SK-N-SH (cell line): ENCODE measurements around the gene VPS8.

Experiments
- CHD2 ChIP-seq: fragments of 150-350 bp; IDR thresholded peaks from 2 replicates; pipeline ENCODE4 v1.6.1; 2018; ENCODE audit warnings: low read length; ENCODE audit not compliant: partially characterized antibody
- CTCF ChIP-seq: fragments of 200-600 bp; sonication (generic); IDR thresholded peaks from 2 replicates; pipeline ENCODE4 v1.6.1; 2017; ENCODE audit warnings: antibody characterized with exemption, mild to moderate bottlenecking, moderate library complexity
- EP300 ChIP-seq, 2 experiments: IDR thresholded peaks; 2 replicates each; pipeline versions ENCODE4 v1.4.0 to v1.6.1; 2012; ENCODE audit warnings: borderline replicate concordance in 1 of 2, low read depth in 1 of 2, low read length in 1 of 2
- EZH2phosphoT487 ChIP-seq: fragments of 200-600 bp; sonication (generic); IDR thresholded peaks from 2 replicates; pipeline ENCODE4 v1.6.1; 2017; ENCODE audit warnings: low read depth, mixed run types, mild to moderate bottlenecking, antibody characterized with exemption, moderate library complexity, borderline replicate concordance
- FOSL2 ChIP-seq: IDR thresholded peaks from 2 replicates; pipeline ENCODE4 v1.4.0; 2012; ENCODE audit warnings: low read depth, mild to moderate bottlenecking, moderate library complexity, borderline replicate concordance
- NRF1 ChIP-seq: IDR thresholded peaks from 2 replicates; pipeline ENCODE4 v1.6.1; 2012; ENCODE audit warnings: low read depth, mild to moderate bottlenecking, low read length
- RFX5 ChIP-seq: IDR thresholded peaks from 2 replicates; pipeline ENCODE4 v1.6.1; 2012; ENCODE audit warnings: mild to moderate bottlenecking, improper control_type of control experiment, low read length
- SMC3 ChIP-seq: IDR thresholded peaks from 2 replicates; pipeline ENCODE4 v1.6.1; 2012; ENCODE audit warnings: low read depth, low read length, improper control_type of control experiment
- TEAD4 ChIP-seq: IDR thresholded peaks from 2 replicates; pipeline ENCODE4 v1.4.0; 2012; ENCODE audit warnings: mild to moderate bottlenecking, borderline replicate concordance; ENCODE audit not compliant: insufficient read depth
- USF2 ChIP-seq: fragments of 150-350 bp; IDR thresholded peaks from 2 replicates; pipeline ENCODE4 v1.6.1; 2017; ENCODE audit warnings: antibody characterized with exemption, low read length, low read depth, borderline replicate concordance
- YY1 ChIP-seq: IDR thresholded peaks from 2 replicates; pipeline ENCODE4 v1.4.0; 2012; ENCODE audit warnings: low read depth, mild to moderate bottlenecking
- TF ChIP-seq, protein P1 (sequence below): IDR thresholded peaks from 2 replicates; pipeline ENCODE4 v1.4.0; 2012; ENCODE audit warnings: low read depth, borderline replicate concordance

- no peak for TF ChIP-seq RFX5
- TF ChIP-seq TEAD4 = no peak
- TF ChIP-seq EP300 (IDR thresholded peaks at IDR 0.05; ENCODE audit: borderline replicate concordance in 1 of 2, low read depth in 1 of 2, low read length in 1 of 2) = no peak
- TF ChIP-seq CHD2 = no peak
- TF ChIP-seq EZH2phosphoT487 = no peak
- no peak for TF ChIP-seq USF2
- no peak for TF ChIP-seq YY1
- no peak for TF ChIP-seq CTCF
- TF ChIP-seq, protein P1, sequence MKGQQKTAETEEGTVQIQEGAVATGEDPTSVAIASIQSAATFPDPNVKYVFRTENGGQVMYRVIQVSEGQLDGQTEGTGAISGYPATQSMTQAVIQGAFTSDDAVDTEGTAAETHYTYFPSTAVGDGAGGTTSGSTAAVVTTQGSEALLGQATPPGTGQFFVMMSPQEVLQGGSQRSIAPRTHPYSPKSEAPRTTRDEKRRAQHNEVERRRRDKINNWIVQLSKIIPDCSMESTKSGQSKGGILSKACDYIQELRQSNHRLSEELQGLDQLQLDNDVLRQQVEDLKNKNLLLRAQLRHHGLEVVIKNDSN = no peak
- TF ChIP-seq SMC3 = no peak
- TF ChIP-seq FOSL2 = no peak
- TF ChIP-seq NRF1 = no peak
Measured at GRCh38 chr3:185030951-185031350, 219.0 kb downstream of the VPS8 start.
